CD4-positive, alpha-beta T cell treated with Interleukin-15 for 4 hours (primary cell): ENCODE measurements around the gene ISM1.
"Not testable (repeated sequence)": the region's sequence is repeated elsewhere in the genome, so short reads cannot be mapped to it uniquely, and the experiment has no call there.

Experiments
- DNase-seq: peaks from one replicate; pipeline ENCODE4 v3.0.0-alpha.2; 2020; ENCODE audit warnings: low spot score

ISM1 gene

GRCh38 chr20:13221673-13222318 is 722 bp downstream of the ISM1 start:
- DNase-seq = peak; percentile 70

DNA sequence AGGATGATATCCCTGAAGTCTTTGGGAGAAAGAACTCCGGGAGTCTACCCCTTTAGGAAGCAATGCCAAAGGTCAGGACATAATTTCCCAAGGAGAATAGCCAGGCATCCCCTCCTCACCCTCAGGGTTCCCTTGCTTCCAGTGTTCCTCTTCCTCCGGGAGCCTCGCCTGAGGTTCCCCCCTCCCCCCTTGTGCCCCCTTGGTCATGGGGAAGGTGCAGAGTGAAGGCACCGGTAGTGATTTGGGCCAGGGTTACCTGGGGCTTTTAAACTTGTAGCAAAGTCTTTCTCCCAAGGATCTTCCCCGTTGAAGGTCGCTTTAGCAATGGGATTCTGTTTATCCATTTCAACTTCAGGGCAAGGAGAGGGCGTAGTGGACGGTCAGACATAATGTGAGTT is 1.2 kb downstream of the ISM1 start:
- DNase-seq = no peak

DNA sequence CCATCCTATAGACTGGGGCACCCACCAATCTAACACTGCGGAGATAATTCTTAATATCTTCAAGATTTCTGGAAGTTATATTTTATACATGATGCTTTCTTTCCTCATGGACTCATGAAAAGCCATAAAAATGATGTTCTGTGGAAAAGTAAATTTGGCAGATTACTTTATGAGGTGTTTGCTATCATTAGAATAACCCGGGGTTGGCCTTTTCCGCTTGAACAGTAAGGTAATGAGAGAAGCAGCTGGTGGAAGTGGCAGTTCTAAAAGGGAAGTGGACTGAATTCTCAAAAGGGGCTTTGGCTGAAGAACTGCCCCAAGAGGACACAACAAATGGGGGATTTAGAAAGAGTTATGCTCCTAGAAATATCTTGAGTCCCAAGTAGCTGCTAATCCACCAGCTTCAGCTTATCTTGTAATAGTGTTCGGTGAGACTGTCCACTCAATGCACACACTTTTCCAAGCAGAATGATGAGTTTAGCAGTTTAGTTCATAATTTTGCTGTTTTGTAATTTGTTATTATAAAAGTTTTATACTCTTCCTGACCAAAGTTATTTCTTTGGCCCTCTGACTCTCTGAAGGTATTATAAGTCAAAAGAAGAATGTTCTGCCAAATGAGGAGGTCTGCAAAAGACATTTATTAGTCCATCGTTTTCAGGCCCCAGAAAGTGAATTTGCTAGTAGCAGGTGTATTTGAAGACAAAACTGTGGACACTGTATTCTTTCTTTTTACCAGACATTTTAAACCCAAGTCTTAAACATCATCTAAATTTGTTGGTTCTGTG is 2.9 kb downstream of the ISM1 start:
- no peak for DNase-seq

GRCh38 chr20:13226367-13226766 is 5.3 kb downstream of the ISM1 start:
- no peak for DNase-seq

GRCh38 chr20:13228771-13229170 is 7.7 kb downstream of the ISM1 start:
- peak; percentile 13 for DNase-seq

- peak; percentile 43 for DNase-seq
Measured at GRCh38 chr20:13229538-13229937, 8.5 kb downstream of the ISM1 start.

DNA sequence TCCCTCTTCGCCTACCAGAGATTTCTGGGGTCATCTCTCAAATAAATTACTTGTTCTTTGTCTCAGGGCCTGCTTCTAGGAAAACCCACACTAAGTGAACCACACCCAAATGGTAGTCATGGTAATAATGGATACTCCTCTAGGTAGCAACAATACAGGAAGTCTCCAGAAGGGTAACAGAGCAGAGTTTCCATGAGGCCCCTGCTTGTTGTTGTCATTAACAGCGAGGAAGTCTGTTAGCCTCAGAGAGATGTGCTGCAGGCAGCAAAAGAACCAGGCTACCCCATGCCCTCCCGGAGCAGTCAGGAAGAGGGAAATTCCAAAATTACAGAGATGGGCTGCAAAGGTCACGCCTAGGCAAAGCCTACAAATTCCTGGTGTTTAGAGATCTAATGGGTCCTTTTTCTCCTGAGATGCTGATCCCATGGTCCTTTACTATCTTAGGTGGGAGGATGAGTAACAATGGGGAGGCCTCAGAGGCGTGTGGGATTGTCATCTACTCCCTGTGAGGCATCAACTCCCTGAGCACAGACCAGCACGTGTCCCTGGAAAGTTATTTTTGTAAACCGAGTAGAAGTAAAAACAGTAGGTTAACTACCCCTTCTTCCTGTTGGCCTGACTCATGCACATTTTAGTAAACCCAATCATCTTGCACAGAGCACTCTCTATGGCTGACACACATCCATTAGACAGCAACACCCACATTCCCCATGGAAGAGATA is 10.1 kb downstream of the ISM1 start:
- peak; percentile 85 for DNase-seq

GRCh38 chr20:13232999-13233398 is 11.9 kb downstream of the ISM1 start:
- no peak for DNase-seq

DNA sequence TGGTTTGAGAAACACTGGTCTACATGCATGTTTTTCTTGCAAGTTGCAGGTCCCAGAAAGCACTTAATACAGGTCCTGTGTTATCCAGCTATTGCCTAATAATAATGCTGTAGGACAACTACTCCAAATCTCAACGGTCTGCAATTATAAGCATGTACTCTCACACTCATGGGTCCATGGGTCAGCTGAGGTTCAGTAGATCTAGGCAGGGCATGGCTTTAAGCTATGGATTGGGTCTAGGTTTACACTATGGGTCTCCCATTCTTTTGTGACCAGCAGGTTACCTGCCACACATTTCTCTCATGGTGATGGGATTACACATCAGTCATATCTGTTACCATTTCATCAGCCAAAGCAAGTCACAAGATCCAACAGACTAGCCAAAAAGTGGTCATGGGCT is 13.9 kb downstream of the ISM1 start:
- no peak for DNase-seq

GRCh38 chr20:13236360-13236759 is 15.3 kb downstream of the ISM1 start:
- DNase-seq = not testable (repeated sequence)

DNA sequence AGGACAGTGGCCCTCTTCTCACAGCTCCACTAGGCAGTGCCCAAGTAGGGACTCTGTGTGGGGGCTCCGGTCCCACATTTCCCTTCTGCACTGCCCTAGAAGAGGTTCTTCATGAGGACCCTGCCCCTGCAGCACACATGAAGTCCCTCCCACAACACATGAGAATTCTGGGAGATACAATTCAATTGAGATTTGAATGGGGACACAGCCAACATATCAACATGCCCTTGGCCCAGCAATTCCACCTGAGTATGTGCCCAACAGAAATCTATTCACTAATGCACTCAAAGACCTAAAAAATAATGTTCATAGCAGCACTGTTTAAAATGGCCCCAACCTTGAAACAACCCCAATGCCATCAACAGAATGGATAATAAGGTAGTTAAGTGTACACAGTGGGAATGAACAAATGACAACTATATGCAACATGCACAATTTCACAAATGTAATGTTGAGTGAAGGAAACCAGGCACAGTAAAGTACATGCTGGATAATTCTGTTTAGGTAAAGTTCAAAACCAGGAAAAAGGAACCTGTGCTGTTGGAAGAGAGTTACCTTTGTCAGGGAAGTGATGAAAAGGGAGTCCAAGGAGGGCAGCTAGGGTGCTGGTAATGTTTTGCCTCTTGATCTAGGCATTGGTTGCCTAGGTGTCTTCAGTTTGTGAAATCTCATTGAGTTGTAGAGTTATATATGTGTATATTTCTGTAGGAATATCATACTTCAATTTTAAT is 16.1 kb downstream of the ISM1 start:
- DNase-seq = no peak

DNA sequence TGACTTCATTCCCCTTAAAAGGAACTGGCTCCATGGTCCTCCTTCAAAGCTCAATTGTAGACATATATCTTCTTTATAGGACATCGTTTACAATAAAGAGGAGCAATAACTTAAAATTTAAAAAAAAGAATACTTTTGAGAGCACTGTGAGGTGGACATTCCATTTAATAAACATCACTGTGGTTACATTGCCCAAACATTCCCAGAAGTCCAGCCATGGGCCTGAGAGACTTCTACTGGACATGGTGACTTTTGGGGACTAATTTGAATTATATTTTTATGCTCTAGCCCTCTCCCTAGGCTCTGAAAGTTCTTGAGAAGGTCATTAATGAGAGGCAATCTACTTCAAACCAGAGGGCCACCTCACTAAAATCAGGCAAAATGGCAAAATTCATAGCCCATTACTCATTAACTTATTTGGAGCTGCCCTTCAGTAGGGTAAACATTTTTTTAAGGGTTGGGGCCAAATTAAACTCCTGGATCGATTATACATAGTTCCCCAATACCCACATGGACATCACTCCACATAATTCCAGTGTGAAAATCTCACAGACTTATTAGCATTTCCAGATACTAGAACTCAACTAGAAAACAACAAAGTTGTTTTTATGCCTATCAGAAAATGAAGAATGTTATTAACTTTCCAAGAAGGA is 17.1 kb downstream of the ISM1 start:
- no peak for DNase-seq

GRCh38 chr20:13243826-13244376 is 22.8 kb downstream of the ISM1 start:
- DNase-seq = no peak

- no peak for DNase-seq
Measured at GRCh38 chr20:13245250-13245723, 24.2 kb downstream of the ISM1 start.

- no peak for DNase-seq
Measured at GRCh38 chr20:13249118-13249797, 28.2 kb downstream of the ISM1 start.

- no peak for DNase-seq
Measured at GRCh38 chr20:13249798-13250170, 28.7 kb downstream of the ISM1 start.

- no peak for DNase-seq
Measured at GRCh38 chr20:13250251-13250650, 29.2 kb downstream of the ISM1 start.

GRCh38 chr20:13251106-13251903 is 30.2 kb downstream of the ISM1 start:
- DNase-seq = no peak

DNA sequence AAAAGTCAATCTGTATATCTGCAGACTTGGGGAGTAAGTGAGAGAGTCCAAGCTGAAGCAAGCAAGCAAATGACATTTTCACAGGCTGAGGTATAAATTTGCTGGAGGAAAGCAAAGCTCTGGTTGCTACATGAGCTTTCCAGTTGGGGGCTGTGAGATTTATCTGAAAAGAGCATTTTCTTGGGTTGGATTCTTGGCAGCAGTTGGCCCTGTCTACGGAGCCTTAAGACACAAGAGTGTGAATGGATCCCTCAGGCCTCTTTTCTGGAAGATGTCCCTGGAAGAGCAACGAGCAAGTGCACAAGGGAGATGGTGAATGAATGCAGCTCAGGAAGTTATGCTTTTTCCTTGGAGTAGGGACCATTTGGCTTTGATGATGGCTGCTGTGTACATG is 30.8 kb downstream of the ISM1 start:
- no peak for DNase-seq

- no peak for DNase-seq
Measured at GRCh38 chr20:13255356-13255755, 34.3 kb downstream of the ISM1 start.
